ENCODE data around the gene CES2. TPM values are rescaled to one million over a fixed set of nuclear protein-coding genes. Genes with fewer than 3 reads are reported as not detected.

Gene CES2
- total RNA-seq, 4 donors from 2014 or later = 25.1 to 34.3 (median 28.1) TPM

GRCh38 chr16:66898207-66898606 lies 37.1 kb upstream of the CES2 start:
- ATAC-seq (ENCODE audit: low FRiP score) (no peak), DNase-seq (ENCODE audit: low spot score) (no peak)
- no peak for TF ChIP-seq CTCF (IDR thresholded peaks at IDR 0.05)

GRCh38 chr16:66898933-66899309 lies 36.4 kb upstream of the CES2 start:
- DNase-seq (ENCODE audit: low spot score) (no peak), ATAC-seq (ENCODE audit: low FRiP score) (no peak)
- no peak for TF ChIP-seq CTCF (IDR thresholded peaks at IDR 0.05)

GRCh38 chr16:66899310-66899944 lies 35.9 kb upstream of the CES2 start:
- TF ChIP-seq CTCF (IDR thresholded peaks at IDR 0.05) = no peak
- ATAC-seq (ENCODE audit: low FRiP score) (peak; percentile 17), DNase-seq (ENCODE audit: low spot score) (no peak)

- DNase-seq (ENCODE audit: low spot score) (peak; percentile 86), ATAC-seq (ENCODE audit: low FRiP score) (peak; percentile 66)
- TF ChIP-seq CTCF (IDR thresholded peaks at IDR 0.05) = no peak
Observed at GRCh38 chr16:66899945-66900710, 35.2 kb upstream of the CES2 start.

- TF ChIP-seq CTCF (IDR thresholded peaks at IDR 0.05) = no peak
- DNase-seq (ENCODE audit: low spot score) (no peak), ATAC-seq (ENCODE audit: low FRiP score) (peak; percentile 43)
Observed at GRCh38 chr16:66900721-66901441, 34.4 kb upstream of the CES2 start.

- TF ChIP-seq CTCF (IDR thresholded peaks at IDR 0.05) = no peak
- no peak for DNase-seq (ENCODE audit: low spot score)
- ATAC-seq (ENCODE audit: low FRiP score) = no peak
Observed at GRCh38 chr16:66901626-66902025, 33.7 kb upstream of the CES2 start.
